Activated T-helper 2 cell treated with anti-CD3 and anti-CD28 coated beads, Interferon-gamma antibody, Interleukin-2, Interleukin-4, amounts not matched to agents 10 μg/mL and 5 μg/mL and 100 μg/mL, durations not matched to agents 14 hours and 24 hours and 36 hours (primary cell): Measurements from ENCODE around the gene BPTF. TPM values are rescaled to one million over a fixed set of nuclear protein-coding genes. Genes with fewer than 3 reads are reported as not detected.
"Not testable (repeated sequence)": the region's sequence is repeated elsewhere in the genome, so short reads cannot be mapped to it uniquely, and the experiment has no call there.

ENCODE experiments used
- DNase-seq: peaks from one replicate; pipeline ENCODE4 v3.0.0; 2021; ENCODE audit warnings: low spot score
- H3K27ac Mint-ChIP-seq: one replicate; pipeline ENCODE4 v1.8.0; 2021; ENCODE audit warnings: mixed read lengths
- H3K27me3 Mint-ChIP-seq: one replicate; pipeline ENCODE4 v1.8.0; 2021; ENCODE audit warnings: low read depth, mixed read lengths
- H3K36me3 Mint-ChIP-seq: one replicate; pipeline ENCODE4 v1.8.0; 2021; ENCODE audit warnings: low read depth, mixed read lengths
- H3K4me1 Mint-ChIP-seq: one replicate; pipeline ENCODE4 v1.8.0; 2021; ENCODE audit warnings: low read depth, mixed read lengths
- H3K4me3 Mint-ChIP-seq: one replicate; pipeline ENCODE4 v1.8.0; 2021; ENCODE audit warnings: low read depth, mild to moderate bottlenecking, moderate library complexity, mixed read lengths
- H3K9me3 Mint-ChIP-seq: one replicate; pipeline ENCODE4 v1.8.0; 2021; ENCODE audit warnings: mixed read lengths
- intact Hi-C: fragments of 100-400 bp; cut with micrococcal nuclease; formaldehyde crosslinking; loops from one replicate; pipeline ENCODE4 v1.15.1; 2023
- total RNA-seq: library from RNA; stranded (reverse); gene quantifications from 2 replicates; pipeline ENCODE4 v1.2.3, GENCODE V29; 2022

The BPTF gene
- total RNA-seq, 1 donor from 2014 or later, result 91.2 TPM

- Mint-ChIP-seq H3K27me3 (peaks cover 6% of the 10 kb centered on the region), H3K4me3 (no peak overlapping the region), H3K27ac (no peak overlapping the region), H3K4me1 (no peaks in the 10 kb centered on the region), H3K36me3 (peaks cover 8% of the 10 kb centered on the region), H3K9me3 (no peaks in the 10 kb centered on the region)
- intact Hi-C loops, result loop anchor here (10.0 kb wide), 1 partner anchor 643 kb away; no protein-coding TSS in a partner anchor
- no peak for DNase-seq
Observed at GRCh38 chr17:67821871-67822367, 3.4 kb upstream of the BPTF start.

- Mint-ChIP-seq H3K27ac (peak overlapping the region; percentile 99), H3K4me3 (peak overlapping the region; percentile 98), H3K36me3 (peaks cover 39% of the 10 kb centered on the region), H3K4me1 (peaks cover 26% of the 10 kb centered on the region)
- intact Hi-C loops, result loop anchor here (1.0 to 10.0 kb wide), 3 partner anchors 109 to 639 kb away; partner anchors contain the start of genes NOL11 and PSMD12
- H3K27me3 Mint-ChIP-seq, H3K9me3 Mint-ChIP-seq: not testable (repeated sequence)
- DNase-seq, result peak; percentile 57
Observed at GRCh38 chr17:67825627-67826601, 611 bp downstream of the BPTF start.

- H3K4me1 Mint-ChIP-seq, result peaks cover 36% of the 10 kb centered on the region
- no peak for DNase-seq
- peak overlapping the region; percentile 67 for H3K4me3 Mint-ChIP-seq
- intact Hi-C loops, result loop anchor here (5.0 to 10.0 kb wide), 2 partner anchors 462 to 635 kb away; partner anchors contain the start of gene PSMD12
- H3K27me3 Mint-ChIP-seq, result peaks cover 3% of the 10 kb centered on the region
- peaks cover 52% of the 10 kb centered on the region for H3K36me3 Mint-ChIP-seq
- H3K27ac Mint-ChIP-seq, result peak overlapping the region; percentile 73
- no peaks in the 10 kb centered on the region for H3K9me3 Mint-ChIP-seq
Observed at GRCh38 chr17:67829331-67829730, 4.0 kb downstream of the BPTF start.

- intact Hi-C loops, result no loop called here
- Mint-ChIP-seq H3K9me3 (no peaks in the 10 kb centered on the region), H3K4me3 (no peak overlapping the region), H3K27me3 (no peaks in the 10 kb centered on the region), H3K4me1 (peaks cover 45% of the 10 kb centered on the region), H3K36me3 (peaks cover 52% of the 10 kb centered on the region), H3K27ac (no peak overlapping the region)
- DNase-seq, result no peak
Observed at GRCh38 chr17:67830440-67830839, 5.1 kb downstream of the BPTF start.

GRCh38 chr17:67831268-67831667 lies 6.0 kb downstream of the BPTF start:
- intact Hi-C loops, result no loop called here
- Mint-ChIP-seq H3K36me3 (peaks cover 47% of the 10 kb centered on the region), H3K27me3 (no peaks in the 10 kb centered on the region), H3K4me3 (no peak overlapping the region), H3K9me3 (no peaks in the 10 kb centered on the region), H3K4me1 (peaks cover 50% of the 10 kb centered on the region), H3K27ac (no peak overlapping the region)
- no peak for DNase-seq

GRCh38 chr17:67833134-67833533 lies 7.8 kb downstream of the BPTF start:
- peaks cover 36% of the 10 kb centered on the region for H3K36me3 Mint-ChIP-seq
- intact Hi-C loops, result loop anchor here (2.0 kb wide), 1 partner anchor 30 kb away; no protein-coding TSS in a partner anchor
- H3K27ac Mint-ChIP-seq, result no peak overlapping the region

GRCh38 chr17:67833946-67834631 lies 8.8 kb downstream of the BPTF start:
- H3K9me3 Mint-ChIP-seq, result no peaks in the 10 kb centered on the region
- no peak overlapping the region for H3K4me3 Mint-ChIP-seq
- H3K27ac Mint-ChIP-seq, result no peak overlapping the region
- intact Hi-C loops, result loop anchor here (2.0 kb wide), 1 partner anchor 29 kb away; no protein-coding TSS in a partner anchor
- H3K27me3 Mint-ChIP-seq, result no peaks in the 10 kb centered on the region
- H3K36me3 Mint-ChIP-seq, result peaks cover 28% of the 10 kb centered on the region
- peaks cover 47% of the 10 kb centered on the region for H3K4me1 Mint-ChIP-seq
- no peak for DNase-seq

More at GRCh38 chr17:67833134-67833533, 7.8 kb downstream of the BPTF start:
- H3K4me3 Mint-ChIP-seq, result no peak overlapping the region
- H3K27me3 Mint-ChIP-seq, result no peaks in the 10 kb centered on the region
- H3K4me1 Mint-ChIP-seq, result peaks cover 53% of the 10 kb centered on the region
- no peaks in the 10 kb centered on the region for H3K9me3 Mint-ChIP-seq
- no peak for DNase-seq

GRCh38 chr17:67834634-67835033 lies 9.3 kb downstream of the BPTF start:
- intact Hi-C loops, result no loop called here
- H3K9me3 Mint-ChIP-seq, result no peaks in the 10 kb centered on the region
- no peak overlapping the region for H3K27ac Mint-ChIP-seq
- H3K27me3 Mint-ChIP-seq, result no peaks in the 10 kb centered on the region
- H3K36me3 Mint-ChIP-seq, result peaks cover 25% of the 10 kb centered on the region
- peaks cover 44% of the 10 kb centered on the region for H3K4me1 Mint-ChIP-seq
- no peak overlapping the region for H3K4me3 Mint-ChIP-seq
- no peak for DNase-seq

GRCh38 chr17:67836205-67836987 lies 11.1 kb downstream of the BPTF start:
- intact Hi-C loops, result no loop called here
- H3K4me3 Mint-ChIP-seq, result no peak overlapping the region
- H3K36me3 Mint-ChIP-seq, result peaks cover 19% of the 10 kb centered on the region
- no peaks in the 10 kb centered on the region for H3K27me3 Mint-ChIP-seq
- peaks cover 34% of the 10 kb centered on the region for H3K4me1 Mint-ChIP-seq
- no peak for DNase-seq
- H3K27ac Mint-ChIP-seq, result peak overlapping the region; percentile 75
- no peaks in the 10 kb centered on the region for H3K9me3 Mint-ChIP-seq

- intact Hi-C loops, result no loop called here
- peaks cover 37% of the 10 kb centered on the region for H3K4me1 Mint-ChIP-seq
- no peak for DNase-seq
- no peaks in the 10 kb centered on the region for H3K9me3 Mint-ChIP-seq
- H3K36me3 Mint-ChIP-seq, result peaks cover 19% of the 10 kb centered on the region
- H3K27ac Mint-ChIP-seq, result no peak overlapping the region
- no peaks in the 10 kb centered on the region for H3K27me3 Mint-ChIP-seq
- H3K4me3 Mint-ChIP-seq, result no peak overlapping the region
Observed at GRCh38 chr17:67837965-67838364, 12.7 kb downstream of the BPTF start.

- H3K4me1 Mint-ChIP-seq, result peaks cover 37% of the 10 kb centered on the region
- no peak overlapping the region for H3K27ac Mint-ChIP-seq
- H3K27me3 Mint-ChIP-seq, result no peaks in the 10 kb centered on the region
- peaks cover 15% of the 10 kb centered on the region for H3K36me3 Mint-ChIP-seq
- H3K4me3 Mint-ChIP-seq, result no peak overlapping the region
- no peaks in the 10 kb centered on the region for H3K9me3 Mint-ChIP-seq
- intact Hi-C loops, result no loop called here
- DNase-seq, result no peak
Observed at GRCh38 chr17:67838538-67838937, 13.2 kb downstream of the BPTF start.

- no peak overlapping the region for H3K4me3 Mint-ChIP-seq
- no peaks in the 10 kb centered on the region for H3K9me3 Mint-ChIP-seq
- intact Hi-C loops, result no loop called here
- no peak overlapping the region for H3K27ac Mint-ChIP-seq
- peaks cover 13% of the 10 kb centered on the region for H3K4me1 Mint-ChIP-seq
- H3K36me3 Mint-ChIP-seq, result peaks cover 7% of the 10 kb centered on the region
- no peaks in the 10 kb centered on the region for H3K27me3 Mint-ChIP-seq
- no peak for DNase-seq
Observed at GRCh38 chr17:67841992-67842391, 16.7 kb downstream of the BPTF start.
